HepG2 (cell line): ENCODE results near the gene BRAP. TPM values are rescaled to one million over a fixed set of nuclear protein-coding genes. Genes with fewer than 3 reads are reported as not detected.

Experiments
- ATAC-seq: fragments of 200-7000 bp; cut with Tn5 transposase; 3 replicates; pipeline ENCODE4 v1.9.1; 2020; ENCODE audit warnings: mild to moderate bottlenecking, moderate library complexity
- BruUV-seq: library from RNA; stranded (reverse); fragments of 400-500 nt; replicated peaks from 2 replicates; lab custom pipeline; 2021; lab: Mats Ljungman, UMichigan
- CTCF ChIA-PET: fragments of 300-600 bp; formaldehyde crosslinking; extraction: SDS; loops from one replicate; lab custom pipeline; 2021; ENCODE audit warnings: low total read pairs, inconsistent platforms, low intra/inter-chr PET ratio; lab: Yijun Ruan, JAX
- POLR2A ChIA-PET: fragments of 350-600 bp; sonication (Branson Sonifier 250); formaldehyde crosslinking; loops from one replicate; lab custom pipeline; 2020; ENCODE audit warnings: antibody characterized with exemption, inconsistent platforms; lab: Yijun Ruan, JAX
- DNase-seq: peaks from one replicate; pipeline ENCODE4 v3.0.0-alpha.2; 2015; ENCODE audit warnings: low spot score
- FAIRE-seq: peaks from 3 replicates; lab custom pipeline; 2011; peaks lifted over from hg19 to GRCh38; lab: Jason Lieb, UNC
- H2AFZ ChIP-seq: one replicate; pipeline ENCODE4 v1.6.1; 2011; ENCODE audit warnings: low read length, inconsistent platforms
- H3K27ac ChIP-seq: fragments of 300-600 bp; 3 replicates; pipeline ENCODE4 v1.8.0; 2011; ENCODE audit warnings: mixed run types, mild to moderate bottlenecking, mixed read lengths, low read length, inconsistent platforms; ENCODE audit not compliant: insufficient read depth; ENCODE audit errors: extremely low read length
- H3K27me3 ChIP-seq, 2 experiments: fragments of 200-600 bp in 1 of 2; 2 replicates in 1 of 2; 3 replicates in 1 of 2; pipeline versions ENCODE4 v1.6.0 to v1.8.0; 2011; ENCODE audit warnings: low read length in 2 of 2, mild to moderate bottlenecking in 2 of 2, moderate library complexity in 2 of 2, inconsistent platforms in 1 of 2; ENCODE audit not compliant: insufficient read depth in 2 of 2, control insufficient read depth in 1 of 2
- H3K36me3 ChIP-seq, 2 experiments: fragments of 200-600 bp in 1 of 2; replicated peaks in 1 of 2; 2 replicates in 1 of 2; 3 replicates in 1 of 2; pipeline versions ENCODE4 v1.5.1 to v1.8.0; 2011; ENCODE audit warnings: low read length in 2 of 2, inconsistent platforms in 1 of 2; ENCODE audit not compliant: insufficient read depth in 2 of 2, control insufficient read depth in 1 of 2
- H3K4me1 ChIP-seq: 2 replicates; pipeline ENCODE4 v1.5.1; 2012; ENCODE audit warnings: low read length, inconsistent platforms; ENCODE audit not compliant: insufficient read depth
- H3K4me2 ChIP-seq: 2 replicates; pipeline ENCODE4 v1.6.0; 2011; ENCODE audit warnings: low read depth, low read length, inconsistent platforms
- H3K4me3 ChIP-seq, 3 experiments: fragments of 200-600 bp in 1 of 3; sonication (generic), shearing (Covaris generic) in 1 of 3; replicated peaks in 1 of 3; 2 replicates each; pipeline ENCODE4 v1.5.1; 2011 to 2016; ENCODE audit warnings: low read length in 3 of 3, inconsistent platforms in 2 of 3, low read depth in 2 of 3, mild to moderate bottlenecking in 2 of 3, control low read depth in 1 of 3, mixed read lengths in 1 of 3; ENCODE audit not compliant: insufficient read depth in 1 of 3
- H3K79me2 ChIP-seq: one replicate; pipeline ENCODE4 v1.6.1; 2011; ENCODE audit warnings: low read length, inconsistent platforms; ENCODE audit not compliant: insufficient read depth
- H3K9ac ChIP-seq: 2 replicates; pipeline ENCODE4 v1.6.0; 2011; ENCODE audit warnings: mild to moderate bottlenecking, low read depth, low read length, inconsistent platforms; ENCODE audit not compliant: insufficient read depth
- H3K9me3 ChIP-seq: 2 replicates; pipeline ENCODE4 v1.5.1; 2012; ENCODE audit warnings: mild to moderate bottlenecking, low read length
- H4K20me1 ChIP-seq: 2 replicates; pipeline ENCODE4 v1.6.0; 2011; ENCODE audit warnings: inconsistent platforms, mild to moderate bottlenecking, low read length, moderate library complexity; ENCODE audit not compliant: insufficient read depth
- ADNP ChIP-seq: sonication (generic); formaldehyde crosslinking; IDR thresholded peaks from 2 replicates; pipeline ENCODE4 v1.4.0; 2020; ENCODE audit warnings: missing genetic modification reagents
- AKAP8 ChIP-seq: sonication (generic); formaldehyde crosslinking; IDR thresholded peaks from 2 replicates; pipeline ENCODE4 v1.5.1; 2020; ENCODE audit warnings: mild to moderate bottlenecking, missing genetic modification reagents
- ATF1 ChIP-seq: IDR thresholded peaks from 2 replicates; pipeline ENCODE4 v1.6.1; 2016; ENCODE audit warnings: mild to moderate bottlenecking, control low read depth
- ATF7-NPFF ChIP-seq: sonication (generic); formaldehyde crosslinking; IDR thresholded peaks from 2 replicates; pipeline ENCODE4 v1.8.1; 2023; ENCODE audit warnings: mild to moderate bottlenecking, low read depth, missing genetic modification reagents, moderate library complexity
- CEBPZ ChIP-seq: IDR thresholded peaks from 2 replicates; pipeline ENCODE4 v1.6.1; 2012; ENCODE audit warnings: low read length, improper control_type of control experiment
- DMAP1 ChIP-seq: IDR thresholded peaks from 2 replicates; pipeline ENCODE4 v1.6.1; 2016
- FIP1L1 ChIP-seq: fragments of 200-400 bp; formaldehyde crosslinking; IDR thresholded peaks from 2 replicates; pipeline ENCODE4 v1.6.1; 2018; ENCODE audit warnings: low read depth, mild to moderate bottlenecking, low read length, moderate library complexity, borderline replicate concordance; ENCODE audit not compliant: insufficient read depth
- FOXA1 ChIP-seq, 2 experiments: fragments of 450-650 bp in 1 of 2; sonication (generic) in 1 of 2; formaldehyde crosslinking in 1 of 2; IDR thresholded peaks; 2 replicates each; pipeline versions ENCODE4 v1.4.0 to v1.6.1; 2016 to 2020; ENCODE audit warnings: missing genetic modification reagents in 1 of 2
- HOXA5 ChIP-seq: sonication (generic); formaldehyde crosslinking; IDR thresholded peaks from 2 replicates; pipeline ENCODE4 v1.4.0; 2020; ENCODE audit warnings: missing genetic modification reagents
- JUNB ChIP-seq: sonication (generic); formaldehyde crosslinking; IDR thresholded peaks from 2 replicates; pipeline ENCODE4 v1.8.0; 2022; ENCODE audit warnings: missing genetic modification reagents, mild to moderate bottlenecking, borderline replicate concordance
- MAFF ChIP-seq: IDR thresholded peaks from 2 replicates; pipeline ENCODE4 v1.6.1; 2011; ENCODE audit warnings: low read depth, low read length, improper control_type of control experiment
- SATB2 ChIP-seq: sonication (generic); formaldehyde crosslinking; IDR thresholded peaks from 2 replicates; pipeline ENCODE4 v1.5.0; 2020; ENCODE audit warnings: missing genetic modification reagents
- TEAD3 ChIP-seq: optimal IDR thresholded peaks from 2 replicates; pipeline ENCODE3; 2016; ENCODE audit warnings: borderline replicate concordance
- U2AF2 ChIP-seq: fragments of 200-400 bp; formaldehyde crosslinking; IDR thresholded peaks from 2 replicates; pipeline ENCODE4 v1.6.1; 2017; ENCODE audit warnings: low read depth, mild to moderate bottlenecking, low read length
- ZNF333 ChIP-seq: sonication (generic); formaldehyde crosslinking; IDR thresholded peaks from 2 replicates; pipeline ENCODE4 v1.4.0; 2020; ENCODE audit warnings: mild to moderate bottlenecking, missing genetic modification reagents, borderline replicate concordance
- ZNF446 ChIP-seq: sonication (generic); formaldehyde crosslinking; IDR thresholded peaks from 2 replicates; pipeline ENCODE4 v1.5.0; 2020; ENCODE audit warnings: mild to moderate bottlenecking, missing genetic modification reagents
- WGBS: methylation state at CpG from one replicate; pipeline ENCODE4 v1.1.6; 2017; ENCODE audit warnings: low lambda C conversion rate; 5-methylcytosine and 5-hydroxymethylcytosine counted together
- in situ Hi-C: cut with HindIII; loops from 2 replicates; pipeline ENCODE4 v1.10.0; 2017; ENCODE audit warnings: low pct_unique_long_range_greater_than_20kb; ENCODE audit not compliant: extremely low pct_ligation_motif_present
- intact Hi-C: fragments of 100-400 bp; cut with micrococcal nuclease; formaldehyde crosslinking; loops from one replicate; pipeline ENCODE4 v1.10.0; 2022; ENCODE audit not compliant: unreplicated experiment
- polyA plus RNA-seq, 8 experiments: library from polyadenylated mRNA; depleted of rRNA in 3 of 8; stranded (reverse) in 7 of 8; unstranded in 1 of 8; fragments of >200 nt; fragmentation: Illumina TruSeq in 4 of 8; extraction: Trizol in 4 of 8; gene quantifications; 2 replicates each; pipeline versions ENCODE4 v1.2.1 to v1.2.3, GENCODE V29; 2011 to 2016; ENCODE audit warnings: low read depth in 4 of 8, missing spikeins in 1 of 8, mixed read lengths in 1 of 8; ENCODE audit not compliant: insufficient read depth in 1 of 8
- total RNA-seq, 5 experiments: library from RNA; depleted of rRNA; stranded (reverse); fragments of >200 nt; fragmentation: Illumina TruSeq; extraction: Trizol; gene quantifications; 2 replicates each; pipeline ENCODE4 v1.2.3, GENCODE V29; 2016; ENCODE audit warnings: low read depth in 1 of 5
- TF ChIP-seq, protein P1 (sequence below): sonication (generic); formaldehyde crosslinking; conservative IDR thresholded peaks from 2 replicates; pipeline ENCODE4 v1.4.0; 2020; ENCODE audit warnings: missing genetic modification reagents

The BRAP gene
- total and polyA plus RNA-seq, 2 of the 13 experiments (the other 11 are each of a cell fraction or from before 2014, with no cell fraction given) = 8.1 to 15.4 TPM

GRCh38 chr12:111596985-111597830 is 88.5 kb downstream of the BRAP start:
- peaks cover 49% of the 10 kb centered on the region for H4K20me1 ChIP-seq
- BruUV-seq = TSS peak; percentile 61
- in situ Hi-C loops = no loop called here
- intact Hi-C loops = no loop called here
- CTCF ChIA-PET = no interaction called here
- no peaks in the 10 kb centered on the region; a peak in 1 of 5 replicates for H3K36me3 ChIP-seq
- H3K4me1 ChIP-seq = peaks cover 53% of the 10 kb centered on the region
- H3K79me2 ChIP-seq = peaks cover 62% of the 10 kb centered on the region
- 1% methylated on average over 25 of the region's 33 CpGs for WGBS
- peak overlapping the region; percentile 94 for H3K9ac ChIP-seq
- H2AFZ ChIP-seq = no peak overlapping the region
- DNase-seq (peak; percentile 70), ATAC-seq (peak; percentile 46), FAIRE-seq (peak; percentile 34)
- POLR2A ChIA-PET = interaction anchor here (0.5 to 0.8 kb wide), 4 partner anchors 8 to 194 kb away, joined by 3 to 4 read pairs (median 3); no protein-coding TSS in a partner anchor
- H3K4me2 ChIP-seq = peak overlapping the region; percentile 78
- H3K4me3 ChIP-seq = peak overlapping the region; percentile 86 to 98 (median 91)
- H3K9me3 ChIP-seq = no peaks in the 10 kb centered on the region
- no peaks in the 10 kb centered on the region; a peak in 1 of 5 replicates for H3K27me3 ChIP-seq
- H3K27ac ChIP-seq = peak overlapping the region; percentile 76
- TF ChIP-seq MAFF (no peak), HOXA5 (CRISPR knock-in tag) (no peak), CEBPZ (no peak), U2AF2 (no peak), AKAP8 (CRISPR knock-in tag) (no peak), JUNB (CRISPR knock-in tag) (no peak), ZNF333 (CRISPR knock-in tag) (peak; percentile 67; the same call in 1 of the 2 replicates), ADNP (CRISPR knock-in tag) (no peak), TEAD3 (CRISPR knock-in tag) (peak; percentile 46), ATF1 (CRISPR knock-in tag) (no peak), FOXA1 (IDR thresholded peaks at IDR 0.05) (no peak), FOXA1 (CRISPR knock-in tag; IDR thresholded peaks at IDR 0.05) (no peak), SATB2 (no peak), DMAP1 (CRISPR knock-in tag) (no peak), FIP1L1 (no peak), ZNF446 (CRISPR knock-in tag) (no peak), ATF7-NPFF (CRISPR knock-in tag) (no peak)
- TF ChIP-seq, protein P1, sequence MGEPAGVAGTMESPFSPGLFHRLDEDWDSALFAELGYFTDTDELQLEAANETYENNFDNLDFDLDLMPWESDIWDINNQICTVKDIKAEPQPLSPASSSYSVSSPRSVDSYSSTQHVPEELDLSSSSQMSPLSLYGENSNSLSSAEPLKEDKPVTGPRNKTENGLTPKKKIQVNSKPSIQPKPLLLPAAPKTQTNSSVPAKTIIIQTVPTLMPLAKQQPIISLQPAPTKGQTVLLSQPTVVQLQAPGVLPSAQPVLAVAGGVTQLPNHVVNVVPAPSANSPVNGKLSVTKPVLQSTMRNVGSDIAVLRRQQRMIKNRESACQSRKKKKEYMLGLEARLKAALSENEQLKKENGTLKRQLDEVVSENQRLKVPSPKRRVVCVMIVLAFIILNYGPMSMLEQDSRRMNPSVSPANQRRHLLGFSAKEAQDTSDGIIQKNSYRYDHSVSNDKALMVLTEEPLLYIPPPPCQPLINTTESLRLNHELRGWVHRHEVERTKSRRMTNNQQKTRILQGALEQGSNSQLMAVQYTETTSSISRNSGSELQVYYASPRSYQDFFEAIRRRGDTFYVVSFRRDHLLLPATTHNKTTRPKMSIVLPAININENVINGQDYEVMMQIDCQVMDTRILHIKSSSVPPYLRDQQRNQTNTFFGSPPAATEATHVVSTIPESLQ (CRISPR knock-in tag) = no peak
